DMS153 (cell line): ENCODE measurements around the gene BCL11B.

Experiments used
- DNase-seq: peaks from one replicate; lab custom pipeline; 2025; lab: John Stamatoyannopoulos, UW

Gene BCL11B

DNA sequence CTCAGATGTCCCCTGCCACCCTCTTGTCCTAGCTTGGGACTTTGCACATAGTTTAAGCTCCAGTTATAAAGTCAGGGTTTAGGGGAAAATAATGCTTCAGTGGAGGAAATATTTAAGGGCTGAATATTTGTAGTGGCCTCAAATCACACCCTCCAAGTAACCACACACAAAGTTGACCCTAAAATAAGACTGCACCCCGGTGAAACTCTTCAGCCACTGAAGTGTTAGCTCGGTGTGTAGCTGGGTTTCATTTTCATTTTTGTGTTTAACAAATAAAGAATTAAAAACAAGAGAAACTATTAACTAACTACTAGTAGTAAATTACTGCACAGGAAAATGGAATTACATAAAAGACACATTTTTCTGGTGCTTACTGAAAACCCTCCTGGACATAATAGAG is 14.8 kb upstream of the BCL11B start:
- no peak for DNase-seq

- DNase-seq = no peak
Observed at GRCh38 chr14:99284254-99285004, 12.4 kb upstream of the BCL11B start.

GRCh38 chr14:99282261-99283050 is 10.5 kb upstream of the BCL11B start:
- DNase-seq = no peak

DNA sequence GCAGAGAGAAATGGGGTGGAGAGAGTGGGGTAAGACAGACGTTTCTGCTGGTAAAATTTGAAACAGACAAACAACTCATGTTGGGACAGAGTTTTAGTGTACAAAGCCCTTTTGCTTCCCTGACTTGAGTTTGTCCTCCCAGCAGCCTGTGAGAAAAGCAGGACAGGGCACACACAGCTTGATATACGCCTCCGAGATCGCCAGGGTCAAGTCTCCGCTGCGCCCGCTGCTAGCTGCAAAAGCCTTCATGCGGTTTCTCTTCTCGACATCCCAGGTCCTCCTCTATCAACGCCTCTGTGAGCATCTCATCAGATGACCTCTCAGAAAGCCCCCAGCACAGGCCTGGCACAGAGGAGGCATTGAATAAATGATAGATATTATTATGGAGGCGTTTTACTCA is 9.4 kb upstream of the BCL11B start:
- no peak for DNase-seq

DNA sequence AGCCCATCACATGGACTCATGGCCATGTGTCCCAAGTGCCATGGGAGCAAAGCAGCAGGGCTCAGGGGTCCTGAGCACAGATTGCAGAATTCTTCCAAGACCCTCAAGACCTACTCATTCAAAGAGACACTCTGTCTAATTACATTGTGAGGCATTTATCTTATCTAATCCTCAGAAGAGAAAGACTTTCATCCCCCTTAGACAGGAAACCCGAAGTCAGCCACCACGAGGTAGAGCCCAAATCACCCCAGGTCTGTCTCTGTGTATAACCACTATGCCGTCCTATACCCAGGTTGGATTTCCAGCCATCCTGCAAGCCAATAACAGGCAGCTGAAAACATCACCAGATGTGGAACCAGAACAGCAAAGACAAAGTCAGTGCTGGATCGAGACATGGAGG is 8.9 kb upstream of the BCL11B start:
- no peak for DNase-seq

DNA sequence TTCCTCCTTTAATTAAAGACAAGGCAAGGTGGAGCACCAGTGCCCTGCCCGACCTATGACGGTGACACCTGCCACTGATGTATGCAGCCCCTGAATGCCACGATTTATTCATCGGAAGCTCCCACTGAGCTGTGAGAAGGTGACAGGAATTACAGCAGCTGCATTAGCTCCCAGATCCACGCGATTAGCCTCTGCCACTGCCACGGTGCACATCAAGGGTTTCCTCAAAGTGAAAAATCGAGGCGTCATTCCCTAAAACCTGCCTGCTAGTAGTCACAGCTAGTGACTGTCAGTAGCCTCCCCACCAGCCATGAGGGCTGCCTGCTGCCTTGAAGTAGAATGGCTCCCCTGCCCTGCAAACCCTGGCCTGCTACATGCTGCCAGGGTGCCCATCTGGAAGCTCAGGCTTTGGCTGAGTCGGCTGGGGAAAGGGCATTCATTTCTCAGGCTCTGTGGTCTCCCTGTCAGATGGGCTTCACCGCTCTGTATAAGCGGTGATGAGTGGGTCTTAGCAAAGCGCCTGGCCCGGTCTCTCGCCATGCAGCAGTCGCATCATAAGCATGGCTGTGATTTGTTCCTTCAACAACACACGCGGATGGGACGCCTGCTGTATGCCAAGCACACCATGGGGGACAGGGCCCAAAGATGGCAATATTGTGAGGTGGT is 8.2 kb upstream of the BCL11B start:
- DNase-seq = no peak

DNA sequence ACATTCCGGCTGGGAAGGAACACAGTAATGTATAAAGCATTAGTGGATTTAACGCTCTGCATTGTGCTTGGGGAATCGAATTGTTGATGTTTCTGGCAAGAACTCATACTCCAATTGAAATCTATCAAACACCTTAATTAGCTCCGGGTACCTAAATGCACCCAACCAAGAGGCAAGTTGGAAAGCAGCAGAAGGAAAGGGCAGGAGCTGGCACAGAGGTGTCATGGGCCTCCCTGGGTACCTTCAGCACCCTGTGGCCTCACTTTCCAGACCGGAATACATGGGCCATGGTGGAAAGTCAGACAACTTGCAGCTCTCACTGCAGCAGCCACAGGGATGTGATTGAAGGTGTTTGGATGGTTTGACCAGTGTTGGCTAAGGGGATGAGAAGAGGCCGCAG is 6.8 kb upstream of the BCL11B start:
- no peak for DNase-seq

- no peak for DNase-seq
Observed at GRCh38 chr14:99277530-99277929, 5.5 kb upstream of the BCL11B start.

GRCh38 chr14:99276482-99276881 is 4.5 kb upstream of the BCL11B start:
- no peak for DNase-seq

- no peak for DNase-seq
Observed at GRCh38 chr14:99275222-99275584, 3.2 kb upstream of the BCL11B start.

DNA sequence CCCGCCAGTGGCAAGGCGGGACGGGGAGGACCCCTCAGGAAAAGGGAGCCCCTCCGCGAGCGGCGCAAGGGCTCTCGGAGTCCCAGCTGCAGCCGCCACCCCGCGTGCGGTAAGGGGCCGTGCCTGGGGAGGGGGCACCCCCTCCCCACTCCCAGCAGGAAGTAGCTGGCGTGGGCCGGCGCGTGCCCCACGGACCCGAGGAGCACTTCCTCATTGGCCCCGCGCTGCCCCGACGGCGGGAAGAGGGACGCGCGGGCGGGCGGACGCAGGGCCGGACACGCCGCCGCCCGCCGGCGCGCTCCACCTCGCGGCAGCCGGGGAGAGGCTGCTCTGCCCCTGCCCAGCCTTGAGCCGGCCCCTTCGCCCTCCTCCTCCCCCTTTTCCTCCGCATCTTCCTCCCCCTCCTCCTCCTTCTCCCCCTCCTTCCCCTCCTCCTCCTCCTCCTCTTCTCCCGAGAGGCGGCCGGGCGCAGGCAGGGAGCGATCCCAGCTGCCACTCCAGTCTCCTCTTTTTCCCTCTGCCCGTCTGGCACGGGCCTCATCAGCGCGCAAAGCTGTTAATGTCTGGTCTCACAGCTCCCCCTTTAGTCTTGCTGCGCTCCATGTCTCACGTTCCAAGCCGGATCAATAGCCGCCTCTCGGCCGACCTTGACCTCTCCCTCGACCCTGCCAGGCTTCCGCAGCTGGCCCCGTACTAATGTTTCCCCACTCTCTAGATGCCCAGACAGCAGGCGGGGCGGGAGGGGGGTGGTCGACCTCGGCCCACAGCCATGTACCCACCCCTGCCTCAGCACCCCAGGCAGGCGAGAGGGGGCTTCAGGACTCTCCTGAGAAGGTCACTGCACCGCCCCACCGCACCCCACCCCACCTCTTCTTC is 2.6 kb upstream of the BCL11B start:
- peak; percentile 74 for DNase-seq

DNA sequence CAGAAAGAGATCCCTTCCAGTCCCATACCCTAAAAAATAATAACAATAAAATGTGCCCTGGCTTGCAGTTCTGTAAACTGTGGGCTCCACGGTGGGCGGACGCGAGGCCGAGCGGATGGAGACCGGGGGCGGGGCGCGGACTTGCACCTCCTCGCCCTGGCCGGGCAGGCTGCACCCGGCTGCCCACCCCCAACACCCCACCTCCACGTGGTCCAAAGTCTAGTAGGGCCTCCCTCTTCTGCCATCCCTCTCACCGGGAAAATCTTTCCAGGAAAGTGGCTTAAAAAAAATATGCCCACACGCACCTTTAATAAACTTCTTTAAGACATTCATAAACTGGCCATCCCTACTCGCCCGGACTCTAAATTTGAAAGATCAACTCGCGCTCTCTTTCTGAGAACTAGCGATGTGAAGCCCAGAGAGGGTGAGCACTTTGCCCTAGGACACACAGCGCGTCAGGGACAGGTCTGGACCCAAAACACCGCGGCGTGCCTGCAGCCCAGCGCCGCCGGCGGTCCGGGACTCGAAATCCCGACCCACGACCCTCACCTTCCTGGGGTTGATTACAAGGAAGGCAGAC is 1.9 kb upstream of the BCL11B start:
- no peak for DNase-seq

DNA sequence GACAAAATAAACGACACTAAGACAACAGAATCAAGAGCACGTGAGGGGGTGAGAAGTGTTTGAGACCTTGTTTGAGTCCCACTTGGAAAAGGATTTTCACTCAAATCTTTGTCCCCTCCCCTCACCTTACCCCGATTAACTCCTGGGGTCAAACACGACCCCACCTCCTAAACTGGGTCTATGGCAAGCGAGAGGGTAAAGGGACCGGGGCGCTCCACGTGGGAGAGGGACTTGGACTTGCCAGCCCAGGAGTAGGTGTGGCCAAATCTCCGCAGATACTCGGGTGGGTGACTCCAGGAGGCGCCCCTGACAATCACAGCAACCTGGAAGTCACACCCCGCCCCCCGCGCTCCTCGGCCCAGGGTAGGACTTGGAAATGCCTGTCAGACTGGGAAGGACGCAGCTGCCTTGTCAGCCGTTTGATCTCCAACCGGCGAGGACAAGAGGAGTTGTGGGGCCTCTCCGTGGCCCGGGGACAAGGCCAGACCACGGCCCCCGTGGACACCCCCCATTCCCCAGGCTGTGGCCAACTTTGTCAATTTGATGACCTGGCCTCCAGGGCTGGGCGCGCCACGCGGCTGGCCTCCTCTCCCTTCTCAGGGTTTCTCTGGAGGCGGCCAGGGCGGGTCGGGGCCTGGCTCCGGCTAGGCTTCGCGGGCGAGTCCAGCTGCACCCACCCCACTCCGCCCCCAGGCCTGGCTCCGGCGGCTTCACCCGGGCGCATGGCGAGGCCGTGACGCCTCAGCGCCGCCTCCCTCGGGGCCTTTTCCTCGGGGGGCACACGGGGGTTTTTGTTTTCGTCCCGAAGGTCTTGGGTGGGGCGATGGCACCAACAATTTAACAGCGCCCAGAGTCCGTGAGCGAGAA is 1.1 kb upstream of the BCL11B start:
- peak; percentile 20 for DNase-seq

GRCh38 chr14:99272632-99272898 is 568 bp upstream of the BCL11B start:
- no peak for DNase-seq

DNA sequence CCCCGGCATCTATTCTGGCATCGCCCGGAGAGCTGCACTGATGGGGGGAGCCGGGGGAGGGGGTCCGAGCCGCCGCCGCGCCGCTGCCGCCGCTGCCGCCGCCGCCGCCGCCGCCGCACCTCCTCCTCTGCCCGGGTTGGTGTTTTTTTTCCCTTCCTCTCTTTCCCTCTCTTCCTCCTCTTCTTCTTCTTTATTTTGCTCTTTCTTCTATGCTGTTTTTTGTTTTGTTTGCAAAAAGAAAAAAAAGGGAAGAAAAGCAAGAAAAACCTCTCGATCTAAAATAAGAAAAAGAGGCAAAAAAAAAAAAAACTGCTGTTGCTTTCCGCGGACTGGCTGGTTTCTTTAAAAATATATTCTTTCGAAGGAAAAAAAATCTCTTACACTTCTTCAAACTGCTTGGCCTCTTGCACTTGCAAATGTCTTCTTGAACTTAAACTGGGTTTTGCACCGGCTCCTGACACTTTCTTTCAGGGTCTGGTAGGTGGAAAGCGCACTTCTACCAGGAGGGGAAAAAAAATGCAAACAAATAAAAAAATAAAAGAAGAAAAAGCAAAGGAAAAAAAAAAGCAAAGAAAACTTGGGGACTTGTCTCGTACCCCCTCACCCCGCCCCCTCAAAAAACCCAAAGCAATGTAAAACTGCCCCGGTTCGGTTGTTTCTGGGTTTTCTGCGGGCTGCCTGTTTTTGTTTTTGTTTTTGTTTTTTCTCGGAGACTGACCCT is 616 bp downstream of the BCL11B start:
- no peak for DNase-seq

DNA sequence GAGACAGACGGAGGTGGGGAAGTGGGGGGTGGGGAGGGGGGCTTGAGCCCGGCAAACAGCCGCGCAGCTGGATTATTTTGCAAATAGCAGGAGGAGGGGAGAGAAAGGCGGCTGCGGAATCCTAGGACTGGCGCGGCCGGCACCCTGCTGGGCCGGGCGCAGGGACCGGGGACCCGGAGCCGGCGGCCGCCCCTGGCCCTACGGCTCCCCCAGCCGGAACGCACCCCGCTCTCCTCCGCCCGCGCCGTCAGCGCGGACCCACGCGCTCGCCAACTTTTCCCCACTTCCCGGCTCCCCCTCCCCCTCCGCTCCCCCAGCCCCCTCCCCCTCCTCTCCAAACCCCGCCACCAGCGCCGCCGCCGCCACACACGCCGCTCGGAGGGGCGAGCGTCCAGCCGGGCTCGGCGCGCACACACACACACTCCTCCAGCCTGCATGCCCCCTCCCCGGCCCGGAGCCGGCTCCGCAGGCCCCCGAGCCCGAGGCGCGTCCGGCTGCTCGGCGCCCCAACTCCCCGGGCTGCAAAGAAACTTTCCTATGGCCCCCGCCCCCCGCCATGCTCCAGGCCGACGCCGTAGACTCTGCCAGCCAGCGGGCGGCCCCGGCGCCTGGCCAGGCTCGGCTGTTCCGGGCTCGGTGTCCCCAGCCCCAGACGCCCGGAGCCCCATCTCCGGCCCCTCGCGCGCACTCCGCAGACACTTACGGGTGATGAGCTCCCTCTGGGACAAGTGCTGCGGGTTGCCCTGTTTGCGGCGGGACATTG is 1.4 kb downstream of the BCL11B start:
- no peak for DNase-seq

DNA sequence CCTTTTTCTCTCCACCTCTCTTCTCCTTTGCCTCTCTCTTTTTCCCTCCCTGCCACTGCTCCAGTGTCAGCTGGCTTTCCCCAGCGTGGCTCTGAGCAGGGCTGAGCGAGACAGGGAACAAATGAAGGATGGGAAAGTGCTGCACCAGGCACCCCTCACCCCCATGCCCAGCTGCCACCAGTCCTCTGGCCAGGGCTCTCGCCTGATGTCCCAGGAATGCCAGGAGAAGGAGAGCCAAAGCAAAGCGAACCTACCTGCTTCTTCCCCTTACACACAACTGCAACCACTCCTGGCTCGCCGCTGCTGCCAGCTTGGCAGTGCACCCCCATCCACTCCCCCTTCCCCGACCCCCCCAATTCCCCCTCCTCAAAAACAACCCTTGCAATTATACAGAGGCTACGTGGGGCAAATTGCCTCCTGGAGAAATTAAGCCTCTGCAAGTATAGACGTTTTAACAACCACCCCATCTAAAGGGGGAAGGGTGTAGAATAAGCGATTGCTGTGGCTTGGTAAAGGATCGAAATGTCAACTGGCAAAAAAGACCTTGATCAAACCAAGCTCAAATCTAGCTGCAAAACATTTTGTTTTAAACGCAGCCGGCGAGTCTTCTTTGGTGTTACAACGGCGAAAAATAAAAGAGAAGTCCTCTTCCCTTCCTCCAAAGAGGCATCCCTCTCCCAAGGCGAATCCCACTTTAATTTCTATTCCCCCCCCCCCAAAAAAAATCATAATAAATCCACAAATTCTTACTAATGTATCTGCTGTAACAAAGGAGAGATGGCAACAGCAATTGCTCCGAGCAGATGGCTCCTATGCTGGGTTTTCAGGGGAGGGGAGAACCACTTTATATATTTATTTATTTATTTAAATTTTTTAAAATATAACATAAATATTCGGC is 2.9 kb downstream of the BCL11B start:
- no peak for DNase-seq
